Umbilical cord (tissue), 2 donors: ENCODE results near the gene OAS3. TPM values are rescaled to one million over a fixed set of nuclear protein-coding genes. Genes with fewer than 3 reads are reported as not detected.
"Not testable (repeated sequence)": the region's sequence is repeated elsewhere in the genome, so short reads cannot be mapped to it uniquely, and the experiment has no call there.

ENCODE experiments used
- DNase-seq: peaks from one replicate; pipeline ENCODE4 v3.0.0-alpha.2; 2015; ENCODE audit warnings: low spot score
- total RNA-seq: library from RNA; depleted of rRNA; stranded (reverse); fragments of >200 nt; gene quantifications from one replicate; pipeline ENCODE4 v1.2.3, GENCODE V29; 2014; ENCODE audit warnings: low replicate concordance; ENCODE audit not compliant: insufficient read depth

Gene OAS3
- total RNA-seq, 1 donor from 2014 or later, result 8.4 TPM

GRCh38 chr12:112979041-112979680 is 40.9 kb downstream of the OAS3 start:
- DNase-seq, result no peak

- no peak for DNase-seq
Measured at GRCh38 chr12:112980491-112981158, 42.4 kb downstream of the OAS3 start.

GRCh38 chr12:112985642-112986290 is 47.5 kb downstream of the OAS3 start:
- no peak for DNase-seq

DNA sequence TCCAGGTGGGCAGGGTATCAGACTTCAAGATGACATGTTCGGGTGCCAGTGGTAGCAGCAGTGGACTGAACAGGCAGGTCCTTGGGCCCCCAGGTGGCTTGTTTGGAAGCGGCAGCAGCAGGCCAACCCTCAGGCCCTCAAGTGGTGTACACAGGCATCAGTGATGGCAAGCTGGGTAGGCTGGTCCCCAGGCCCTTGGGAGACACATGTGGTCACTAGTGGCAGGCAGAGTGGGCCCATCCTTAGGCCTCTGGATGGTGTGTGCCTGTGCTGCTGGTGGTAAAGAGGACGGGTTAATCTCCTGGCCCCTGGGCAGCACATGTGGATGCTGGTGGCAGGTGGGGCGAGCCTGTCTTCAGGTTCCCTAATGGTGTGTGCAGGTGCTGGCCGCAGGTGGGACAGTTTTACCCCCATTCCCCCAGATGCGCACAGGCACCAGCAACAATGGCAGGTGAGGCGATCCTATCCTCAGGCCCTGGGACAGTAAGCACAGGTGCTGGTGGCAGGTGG is 48.1 kb downstream of the OAS3 start:
- no peak for DNase-seq

GRCh38 chr12:112987561-112987960 is 49.3 kb downstream of the OAS3 start:
- no peak for DNase-seq

GRCh38 chr12:112988224-112988623 is 50.0 kb downstream of the OAS3 start:
- no peak for DNase-seq

GRCh38 chr12:112988823-112989385 is 50.6 kb downstream of the OAS3 start:
- DNase-seq, result not testable (repeated sequence)

- no peak for DNase-seq
Measured at GRCh38 chr12:112989806-112990205, 51.5 kb downstream of the OAS3 start.

GRCh38 chr12:112992541-112993398 is 54.5 kb downstream of the OAS3 start:
- peak; percentile 22 for DNase-seq

GRCh38 chr12:112995008-112995407 is 56.7 kb downstream of the OAS3 start:
- no peak for DNase-seq

- no peak for DNase-seq
Measured at GRCh38 chr12:112996501-112996900, 58.2 kb downstream of the OAS3 start.

GRCh38 chr12:112997506-112997905 is 59.2 kb downstream of the OAS3 start:
- DNase-seq, result no peak

DNA sequence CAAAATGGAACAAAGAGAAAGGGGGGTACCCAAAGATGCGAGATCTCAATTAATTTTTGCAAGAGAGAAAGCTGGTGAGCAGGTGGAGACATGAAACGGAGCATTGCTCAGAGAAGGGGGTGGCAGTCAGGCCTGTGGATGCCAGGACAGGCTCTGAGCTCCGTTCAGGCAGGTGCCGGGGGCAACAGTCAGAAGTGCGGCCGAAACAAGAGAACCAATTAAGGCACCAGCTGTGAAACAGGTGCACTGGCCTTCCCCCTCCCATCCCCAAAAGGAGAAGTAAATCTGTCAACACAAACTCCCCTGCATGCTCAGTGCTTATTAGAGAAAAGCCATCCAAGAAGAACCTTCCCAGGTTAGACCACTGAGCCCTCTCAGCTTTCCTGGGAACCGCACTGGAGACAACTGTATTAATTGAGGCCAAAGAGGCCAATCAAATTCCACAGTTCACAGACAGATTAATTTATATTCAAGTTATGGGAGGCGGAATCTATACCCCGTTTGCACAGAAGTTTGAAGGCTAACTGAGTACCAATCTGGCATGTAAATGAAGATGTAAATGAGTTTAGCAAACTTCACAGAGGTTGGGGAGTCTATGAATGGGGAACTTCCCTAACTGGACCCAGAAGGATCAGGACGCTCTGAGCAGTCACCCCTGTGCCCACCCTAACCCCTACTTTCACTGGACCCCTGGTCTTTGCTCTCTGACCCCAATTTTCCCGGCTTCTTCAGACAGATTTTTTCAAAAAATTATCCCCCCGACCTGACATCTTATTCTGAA is 60.9 kb downstream of the OAS3 start:
- DNase-seq, result no peak

- DNase-seq, result no peak
Measured at GRCh38 chr12:113000433-113000832, 62.2 kb downstream of the OAS3 start.

GRCh38 chr12:113002155-113002554 is 63.9 kb downstream of the OAS3 start:
- no peak for DNase-seq

DNA sequence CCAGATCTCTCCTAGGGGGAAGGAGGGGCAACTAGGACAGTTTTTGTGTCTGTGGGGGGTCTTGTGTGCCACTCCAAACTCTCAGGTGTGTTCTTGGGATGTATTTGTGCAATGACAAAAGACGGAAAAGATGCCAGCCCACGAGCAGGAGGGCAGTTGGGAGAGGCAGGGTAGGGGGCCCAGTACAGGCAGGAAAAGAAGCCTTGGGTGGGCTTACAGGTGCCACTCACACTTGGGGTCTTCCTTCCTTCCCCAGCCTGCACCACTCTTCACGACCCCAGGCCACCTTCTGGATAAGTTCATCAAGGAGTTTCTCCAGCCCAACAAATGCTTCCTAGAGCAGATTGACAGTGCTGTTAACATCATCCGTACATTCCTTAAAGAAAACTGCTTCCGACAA is 64.4 kb downstream of the OAS3 start:
- DNase-seq, result no peak

GRCh38 chr12:113003636-113004035 is 65.4 kb downstream of the OAS3 start:
- no peak for DNase-seq

DNA sequence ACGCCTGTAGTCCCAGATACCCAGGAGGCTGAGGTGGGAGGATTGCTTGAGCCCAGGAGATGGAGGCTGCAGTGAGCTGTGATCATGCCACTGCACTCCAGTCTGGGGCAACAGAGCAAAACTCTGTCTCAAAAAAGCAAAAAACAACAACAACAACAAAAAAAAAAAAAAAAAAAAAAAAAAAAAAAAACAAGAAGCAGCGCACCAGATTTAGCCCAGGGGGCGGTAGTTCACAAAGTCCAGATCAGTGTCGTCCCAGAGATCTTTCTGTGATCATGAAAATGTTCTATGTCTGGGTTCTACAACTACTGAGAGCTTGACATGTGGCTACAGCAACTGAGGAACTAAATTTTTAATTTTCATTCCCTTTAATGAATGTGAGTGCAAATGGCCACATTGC is 67.5 kb downstream of the OAS3 start:
- no peak for DNase-seq

DNA sequence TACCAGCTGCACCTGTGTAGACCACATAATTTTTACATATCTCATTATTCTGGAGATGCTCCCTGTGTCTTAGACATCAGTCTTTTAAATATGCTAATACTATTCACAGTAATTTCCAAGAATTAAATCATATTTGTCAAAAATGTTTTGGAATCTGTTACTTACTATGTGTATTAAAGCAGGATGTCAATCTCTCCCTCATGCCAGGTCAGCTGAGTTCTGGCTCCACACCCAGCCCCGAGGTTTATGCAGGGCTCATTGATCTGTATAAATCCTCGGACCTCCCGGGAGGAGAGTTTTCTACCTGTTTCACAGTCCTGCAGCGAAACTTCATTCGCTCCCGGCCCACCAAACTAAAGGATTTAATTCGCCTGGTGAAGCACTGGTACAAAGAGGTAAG is 67.9 kb downstream of the OAS3 start:
- no peak for DNase-seq

GRCh38 chr12:113006641-113007040 is 68.4 kb downstream of the OAS3 start:
- DNase-seq, result no peak

DNA sequence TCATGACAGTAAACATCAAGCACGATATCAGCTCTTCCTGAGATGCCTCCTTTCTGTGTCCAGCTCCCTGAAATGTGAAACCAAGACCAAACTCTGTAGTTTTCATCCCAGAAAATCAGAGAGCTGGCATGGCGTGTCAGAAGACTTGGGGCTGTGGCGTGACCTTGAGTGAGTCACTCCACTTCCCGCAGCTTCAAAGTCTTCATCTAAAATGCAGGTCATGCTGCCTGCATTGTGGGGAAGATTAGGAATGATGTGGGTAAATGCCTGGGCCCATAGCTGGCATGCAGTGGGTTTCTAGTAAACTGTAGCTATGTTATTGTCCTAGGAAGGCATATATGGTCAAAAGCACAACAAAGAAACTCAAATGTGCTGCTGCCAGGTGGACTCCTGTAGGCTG is 68.9 kb downstream of the OAS3 start:
- no peak for DNase-seq
